ENCODE data around the gene TSPAN14. TPM values are rescaled to one million over a fixed set of nuclear protein-coding genes. Genes with fewer than 3 reads are reported as not detected.
A peak's percentile ranks its signal among the peaks of the same experiment; 100 is the strongest.

The TSPAN14 gene
- total and polyA plus RNA-seq, 2 of the 13 experiments (the other 11 are each of a cell fraction or from before 2014, with no cell fraction given) = 24.1 to 80.6 TPM

DNA sequence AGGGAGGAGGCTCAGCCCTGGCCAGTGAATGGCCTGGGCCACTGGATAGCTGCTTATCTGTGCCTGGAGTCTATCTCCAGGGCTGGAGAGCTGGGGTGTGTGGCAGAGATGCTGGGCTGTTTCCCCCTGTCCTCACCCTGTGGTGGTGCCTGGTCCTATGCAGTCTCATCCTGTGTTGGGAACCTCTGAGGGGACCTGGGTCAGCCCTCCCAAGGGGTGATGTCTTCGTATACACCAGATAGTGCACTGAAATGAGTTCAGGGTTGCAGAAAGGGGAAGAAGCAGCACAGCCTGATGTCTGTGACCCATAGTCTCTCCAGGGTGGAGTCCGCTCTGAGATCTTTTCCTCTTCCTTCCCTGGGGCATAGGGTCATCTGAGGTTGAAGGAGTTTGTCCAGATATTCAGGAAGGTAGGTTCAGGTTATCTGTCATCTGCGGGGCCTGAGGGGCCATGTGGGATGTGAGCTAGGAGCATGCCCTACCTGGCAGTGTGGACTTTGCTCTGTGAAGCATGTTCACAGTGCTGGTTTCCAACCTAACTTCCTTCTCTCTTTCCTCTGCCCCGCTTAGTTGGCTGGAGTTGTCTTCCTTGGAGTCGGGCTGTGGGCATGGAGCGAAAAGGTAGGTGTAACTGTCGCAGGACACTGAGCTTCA, 50.2 kb downstream of the TSPAN14 start (continued):
- TF ChIP-seq, protein P1, sequence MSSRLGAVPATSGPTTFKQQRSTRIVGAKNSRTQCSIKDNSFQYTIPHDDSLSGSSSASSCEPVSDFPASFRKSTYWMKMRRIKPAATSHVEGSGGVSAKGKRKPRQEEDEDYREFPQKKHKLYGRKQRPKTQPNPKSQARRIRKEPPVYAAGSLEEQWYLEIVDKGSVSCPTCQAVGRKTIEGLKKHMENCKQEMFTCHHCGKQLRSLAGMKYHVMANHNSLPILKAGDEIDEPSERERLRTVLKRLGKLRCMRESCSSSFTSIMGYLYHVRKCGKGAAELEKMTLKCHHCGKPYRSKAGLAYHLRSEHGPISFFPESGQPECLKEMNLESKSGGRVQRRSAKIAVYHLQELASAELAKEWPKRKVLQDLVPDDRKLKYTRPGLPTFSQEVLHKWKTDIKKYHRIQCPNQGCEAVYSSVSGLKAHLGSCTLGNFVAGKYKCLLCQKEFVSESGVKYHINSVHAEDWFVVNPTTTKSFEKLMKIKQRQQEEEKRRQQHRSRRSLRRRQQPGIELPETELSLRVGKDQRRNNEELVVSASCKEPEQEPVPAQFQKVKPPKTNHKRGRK (CRISPR knock-in tag; IDR thresholded peaks at IDR 0.05) = no peak
- TF ChIP-seq MXI1 (IDR thresholded peaks at IDR 0.05; ENCODE audit: borderline replicate concordance, low read depth, low read length) (peak; percentile 30; the same call in 1 of the 3 replicates), ZNF546 (CRISPR knock-in tag; conservative IDR thresholded peaks at IDR 0.05) (no peak), HNF4G (IDR thresholded peaks at IDR 0.05; ENCODE audit: borderline replicate concordance, low read depth, low read length) (peak; percentile 69), HNF4G (CRISPR knock-in tag; IDR thresholded peaks at IDR 0.05; ENCODE audit: borderline replicate concordance, low read depth) (0 out of 2 replicates have a peak, but pooled peaks have one; percentile 27), ZSCAN9 (CRISPR knock-in tag; IDR thresholded peaks at IDR 0.05; ENCODE audit: borderline replicate concordance) (peak; percentile 55; the same call in 1 of the 2 replicates), KDM5B (CRISPR knock-in tag; IDR thresholded peaks at IDR 0.05; ENCODE audit: borderline replicate concordance) (peak; percentile 79; the same call in 1 of the 2 replicates), SALL1 (CRISPR knock-in tag; IDR thresholded peaks at IDR 0.05) (peak; percentile 74), ZNF225 (CRISPR knock-in tag; IDR thresholded peaks at IDR 0.05) (no peak), NCOA2 (CRISPR knock-in tag; IDR thresholded peaks at IDR 0.05) (0 out of 2 replicates have a peak, but pooled peaks have one; percentile 19), JUNB (CRISPR knock-in tag; IDR thresholded peaks at IDR 0.05; ENCODE audit: borderline replicate concordance) (0 out of 2 replicates have a peak, but pooled peaks have one; percentile 16)
